ENCODE results near the gene MRPL54. TPM values are rescaled to one million over a fixed set of nuclear protein-coding genes. Genes with fewer than 3 reads are reported as not detected.

The MRPL54 gene
- total RNA-seq, 2 donors from 2014 or later, result 81.0 to 84.4 TPM

- H3K4me3 ChIP-seq, result no peak within 1 kb of the TSS
- H3K9me3 ChIP-seq, result no peaks in the 10 kb centered on the region
- no peaks in the 10 kb centered on the region for H3K27me3 ChIP-seq
- H3K4me1 ChIP-seq, result no peaks in the 10 kb centered on the region
- no peak for TF ChIP-seq CTCF (IDR thresholded peaks at IDR 0.05)
- no peak for DNase-seq (ENCODE audit: low spot score)
- peaks cover 15% of the 10 kb centered on the region for H3K36me3 ChIP-seq
- no peak within 1 kb of the TSS for H3K27ac ChIP-seq
Measured at GRCh38 chr19:3771906-3772455, 9.5 kb downstream of the MRPL54 start, which contains the start of gene RAX2. TSS of gene RAX2 (minus strand) at chr19:3772228. CDS start at chr19:3771742, 486 bp downstream.

DNA sequence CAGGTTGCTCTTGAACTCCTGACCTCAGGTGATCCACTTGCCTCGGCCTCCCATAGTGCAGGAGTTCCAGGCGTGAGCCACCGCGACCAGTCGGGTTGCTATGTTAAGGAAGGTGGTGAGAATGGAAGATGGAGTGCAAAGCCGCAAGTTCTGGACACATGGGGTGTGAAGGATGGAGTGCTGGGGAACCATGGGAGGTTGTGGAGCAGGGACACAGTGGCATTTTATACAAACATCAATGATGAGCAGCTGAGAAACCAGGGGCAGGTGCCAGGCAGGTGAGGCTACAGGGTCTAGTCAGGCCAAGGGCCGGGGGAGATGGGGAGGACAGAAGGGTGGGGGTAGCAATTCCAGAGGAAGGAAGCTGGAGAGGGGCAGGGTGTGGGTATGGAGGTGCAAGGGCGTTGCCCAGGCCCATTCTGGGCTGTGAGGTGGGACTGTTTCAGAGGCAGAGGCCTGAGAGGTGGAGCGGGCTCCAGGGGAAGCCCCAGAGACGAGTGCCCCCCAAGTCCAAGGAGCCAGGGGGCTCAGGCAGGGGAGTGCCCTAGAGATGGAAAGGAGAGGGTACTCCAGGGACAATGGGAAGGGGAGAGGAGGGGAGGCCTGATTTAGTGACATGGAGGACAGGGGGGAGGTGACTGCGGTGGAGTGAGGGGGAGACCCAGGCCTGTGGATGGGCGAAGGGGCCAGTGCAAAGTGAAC is 11.5 kb downstream of the MRPL54 start:
- Histone ChIP-seq H3K4me3 (no peak overlapping the region), H3K4me1 (no peaks in the 10 kb centered on the region), H3K27me3 (no peaks in the 10 kb centered on the region), H3K27ac (no peak overlapping the region), H3K9me3 (no peaks in the 10 kb centered on the region), H3K36me3 (no peaks in the 10 kb centered on the region)
- DNase-seq (ENCODE audit: low spot score), result no peak
- no peak for TF ChIP-seq CTCF (IDR thresholded peaks at IDR 0.05)

GRCh38 chr19:3774621-3775373 is 12.3 kb downstream of the MRPL54 start:
- Histone ChIP-seq H3K4me3 (no peak overlapping the region), H3K9me3 (no peaks in the 10 kb centered on the region), H3K4me1 (no peaks in the 10 kb centered on the region), H3K27me3 (no peaks in the 10 kb centered on the region), H3K27ac (no peak overlapping the region), H3K36me3 (no peaks in the 10 kb centered on the region)
- no peak for TF ChIP-seq CTCF (IDR thresholded peaks at IDR 0.05)
- DNase-seq (ENCODE audit: low spot score), result no peak

GRCh38 chr19:3775374-3775711 is 12.9 kb downstream of the MRPL54 start:
- DNase-seq (ENCODE audit: low spot score), result no peak
- Histone ChIP-seq H3K27ac (no peak overlapping the region), H3K36me3 (no peaks in the 10 kb centered on the region), H3K4me1 (no peaks in the 10 kb centered on the region), H3K27me3 (no peaks in the 10 kb centered on the region), H3K4me3 (no peak overlapping the region), H3K9me3 (no peaks in the 10 kb centered on the region)
- no peak for TF ChIP-seq CTCF (IDR thresholded peaks at IDR 0.05)

- DNase-seq (ENCODE audit: low spot score), result no peak
- Histone ChIP-seq H3K4me1 (no peaks in the 10 kb centered on the region), H3K27ac (no peak overlapping the region), H3K36me3 (no peaks in the 10 kb centered on the region), H3K9me3 (peaks cover 0 to 4% of the 10 kb centered on the region in 2 donors), H3K4me3 (no peak overlapping the region), H3K27me3 (no peaks in the 10 kb centered on the region)
- no peak for TF ChIP-seq CTCF (IDR thresholded peaks at IDR 0.05)
Measured at GRCh38 chr19:3775831-3776230, 13.3 kb downstream of the MRPL54 start.

Measured in right atrium auricular region (tissue), 2 donors.